ENCODE data around the gene MPLKIP. TPM values are rescaled to one million over a fixed set of nuclear protein-coding genes. Genes with fewer than 3 reads are reported as not detected.
A peak's percentile ranks its signal among the peaks of the same experiment; 100 is the strongest.
"Not testable (repeated sequence)": the region's sequence is repeated elsewhere in the genome, so short reads cannot be mapped to it uniquely, and the experiment has no call there.

The MPLKIP gene
- total RNA-seq, 2 donors from 2014 or later: 50.4 to 54.3 TPM

- Histone ChIP-seq H3K4me3 (peak overlapping the region; percentile 93), H3K27me3 (no peaks in the 10 kb centered on the region), H3K27ac (peak overlapping the region; percentile 89), H3K9me3 (no peaks in the 10 kb centered on the region), H3K4me1 (no peaks in the 10 kb centered on the region), H3K9ac (ENCODE audit: low read depth in 2 of 2, low read length in 2 of 2) (peak overlapping the region; percentile 92 to 97), H3K36me3 (no peaks in the 10 kb centered on the region)
- no peak for DNase-seq
- TF ChIP-seq CTCF (IDR thresholded peaks at IDR 0.05): no peak
- intact Hi-C loops (cut with DNase I): no loop called here
These were observed 628 bp downstream of the MPLKIP start for GRCh38 chr7:40133561-40134427.

DNA sequence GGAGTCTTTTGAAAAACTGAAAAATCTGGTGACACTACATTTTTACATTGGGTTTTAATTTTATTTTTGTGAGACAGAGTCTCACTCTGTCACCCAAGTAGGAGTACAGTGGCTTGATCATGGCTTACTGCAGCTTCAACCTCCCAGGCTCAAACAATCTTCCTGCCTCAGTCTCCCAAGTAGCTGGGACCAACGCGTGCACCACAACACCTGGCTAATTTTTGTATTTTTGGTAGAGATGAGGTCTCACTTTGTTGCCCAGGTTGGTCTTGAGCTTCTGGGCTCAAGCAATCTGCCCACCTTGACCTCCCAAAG is 11.5 kb downstream of the MPLKIP start:
- TF ChIP-seq CTCF (IDR thresholded peaks at IDR 0.05): no peak
- DNase-seq: no peak
- Histone ChIP-seq H3K9me3 (no peaks in the 10 kb centered on the region), H3K9ac (ENCODE audit: low read depth in 2 of 2, low read length in 2 of 2) (no peak overlapping the region), H3K27ac (no peak overlapping the region), H3K27me3 (no peaks in the 10 kb centered on the region), H3K36me3 (no peaks in the 10 kb centered on the region), H3K4me1 (no peaks in the 10 kb centered on the region), H3K4me3 (no peak overlapping the region)
- intact Hi-C loops (cut with DNase I): no loop called here

- DNase-seq; intact Hi-C loops (cut with DNase I): not testable (repeated sequence)
These were observed 12.1 kb downstream of the MPLKIP start for GRCh38 chr7:40122100-40122939.

DNA sequence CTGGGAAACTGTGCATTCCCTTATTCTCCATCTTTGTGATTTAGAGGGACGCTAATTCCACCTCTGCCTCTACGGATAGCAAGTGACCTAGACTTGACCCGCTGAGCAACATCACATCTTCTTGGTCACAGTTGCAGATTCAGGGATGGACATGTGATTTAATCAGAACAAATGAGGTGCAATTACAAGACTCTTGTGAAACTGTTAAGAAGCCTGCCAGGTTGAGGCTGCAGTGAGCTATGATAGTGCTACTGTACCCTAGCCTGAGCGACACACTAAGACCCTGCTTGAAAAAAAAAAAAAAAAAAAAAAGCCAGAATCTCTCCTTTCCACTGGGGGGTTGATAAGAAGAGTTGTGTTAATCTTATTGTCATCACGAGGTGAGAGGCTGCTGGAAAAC is 14.4 kb downstream of the MPLKIP start:
- Histone ChIP-seq H3K9me3 (no peaks in the 10 kb centered on the region), H3K4me3 (no peak overlapping the region), H3K36me3 (no peaks in the 10 kb centered on the region), H3K4me1 (no peaks in the 10 kb centered on the region), H3K27me3 (no peaks in the 10 kb centered on the region), H3K27ac (no peak overlapping the region), H3K9ac (ENCODE audit: low read depth in 2 of 2, low read length in 2 of 2) (no peak overlapping the region)
- no peak for DNase-seq
- intact Hi-C loops (cut with DNase I): no loop called here
- no peak for TF ChIP-seq CTCF (IDR thresholded peaks at IDR 0.05)

More at GRCh38 chr7:40122100-40122939, 12.1 kb downstream of the MPLKIP start:
- H3K9ac ChIP-seq (ENCODE audit: low read depth in 2 of 2, low read length in 2 of 2); H3K4me3 ChIP-seq; H3K27ac ChIP-seq; H3K36me3 ChIP-seq; H3K9me3 ChIP-seq; H3K4me1 ChIP-seq; H3K27me3 ChIP-seq: not testable (repeated sequence)

DNA sequence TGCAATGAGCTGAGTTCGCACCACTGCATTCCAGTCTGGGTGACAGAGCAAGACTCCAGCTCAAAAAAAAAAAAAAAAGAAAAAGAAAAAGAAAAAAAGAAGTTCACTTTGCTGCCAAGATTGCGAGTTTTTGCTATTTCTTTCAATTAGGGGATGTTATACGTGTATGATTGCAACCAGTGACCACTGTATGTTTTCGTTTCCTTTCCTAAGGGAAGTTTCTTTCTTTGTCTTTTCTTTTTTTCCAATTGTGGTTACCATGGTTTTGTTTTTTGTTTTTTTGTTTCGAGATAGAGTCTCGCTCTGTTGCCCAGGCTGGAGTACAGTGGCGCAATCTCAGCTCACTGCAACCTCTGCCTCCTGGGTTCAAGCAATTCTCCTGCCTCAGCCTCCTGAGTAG is 16.2 kb downstream of the MPLKIP start:
- not testable (repeated sequence) for DNase-seq

DNA sequence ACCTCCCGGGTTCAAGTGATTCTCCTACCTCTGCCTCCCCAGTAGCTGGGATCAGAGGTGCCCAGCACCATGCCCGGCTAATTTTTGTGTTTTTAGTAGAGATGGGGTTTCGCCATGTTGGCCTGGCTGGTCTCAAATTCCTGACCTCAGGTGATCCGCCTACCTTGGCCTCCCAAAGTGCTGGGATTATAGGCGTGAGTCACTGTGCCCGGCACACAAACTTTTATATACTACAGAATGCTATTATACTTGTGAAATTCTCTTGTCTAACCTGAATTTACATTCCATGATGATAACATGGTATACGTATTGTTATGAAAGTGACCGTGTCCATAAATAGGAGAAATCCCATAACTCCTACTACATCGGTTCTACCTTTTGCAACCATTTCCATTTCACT is 17.2 kb downstream of the MPLKIP start:
- H3K9ac ChIP-seq (ENCODE audit: low read depth in 2 of 2, low read length in 2 of 2); intact Hi-C loops (cut with DNase I); H3K9me3 ChIP-seq; H3K27me3 ChIP-seq; H3K4me1 ChIP-seq; H3K4me3 ChIP-seq; DNase-seq; H3K36me3 ChIP-seq; H3K27ac ChIP-seq: not testable (repeated sequence)

More for the DNA sequence above, 16.2 kb downstream of the MPLKIP start:
- H3K36me3 ChIP-seq; H3K27ac ChIP-seq; H3K4me1 ChIP-seq; H3K9ac ChIP-seq (ENCODE audit: low read depth in 2 of 2, low read length in 2 of 2); intact Hi-C loops (cut with DNase I); H3K27me3 ChIP-seq; H3K9me3 ChIP-seq; H3K4me3 ChIP-seq: not testable (repeated sequence)

DNA sequence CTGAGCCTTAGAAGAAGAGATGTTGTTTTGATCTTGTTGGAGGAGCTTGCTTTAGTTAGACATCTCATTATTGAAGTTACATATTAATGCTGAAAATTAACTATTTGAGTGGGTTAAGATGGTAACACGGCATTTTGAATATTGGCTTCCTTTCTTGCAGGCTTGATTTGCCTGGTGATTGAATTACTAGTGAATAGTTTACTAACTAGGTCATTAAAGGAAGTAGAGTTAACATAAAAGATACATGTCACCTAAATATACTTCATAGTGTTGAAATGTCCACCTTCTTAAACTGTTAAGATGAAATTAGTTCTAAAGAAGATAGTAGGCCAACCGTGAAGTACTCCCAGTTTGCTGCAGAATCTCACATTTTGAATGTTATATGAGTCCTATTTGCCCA is 18.5 kb downstream of the MPLKIP start:
- no peak overlapping the region for H3K4me3 ChIP-seq
- no peak for TF ChIP-seq CTCF (IDR thresholded peaks at IDR 0.05)
- H3K27ac ChIP-seq: no peak overlapping the region
- DNase-seq: no peak
- no peaks in the 10 kb centered on the region for H3K4me1 ChIP-seq
- intact Hi-C loops (cut with DNase I): no loop called here
- no peaks in the 10 kb centered on the region for H3K27me3 ChIP-seq
- no peak overlapping the region for H3K9ac ChIP-seq (ENCODE audit: low read depth in 2 of 2, low read length in 2 of 2)
- H3K9me3 ChIP-seq: no peaks in the 10 kb centered on the region
- no peaks in the 10 kb centered on the region for H3K36me3 ChIP-seq
